ENCODE measurements around the gene MFN2.

GRCh38 chr1:11997081-11997850 lies 17.0 kb downstream of the MFN2 start:
- TF ChIP-seq ZNF274 (IDR thresholded peaks at IDR 0.05; ENCODE audit: low read length): no peak
- TF ChIP-seq ZNF274 (tag by site-specific recombination; IDR thresholded peaks at IDR 0.05; ENCODE audit: borderline replicate concordance): no peak
- TF ChIP-seq ZNF157 (tag by site-specific recombination; IDR thresholded peaks at IDR 0.05): no peak
- TF ChIP-seq ZNF146 (tag by site-specific recombination; IDR thresholded peaks at IDR 0.05): no peak
- TF ChIP-seq ZNF132 (tag by site-specific recombination; IDR thresholded peaks at IDR 0.05; ENCODE audit: borderline replicate concordance): no peak
- no peak for TF ChIP-seq ZNF624 (tag by site-specific recombination; IDR thresholded peaks at IDR 0.05)
- no peak for TF ChIP-seq CTCF (tag by site-specific recombination; IDR thresholded peaks at IDR 0.05)
